HCT116 (cell line): ENCODE data around the gene RPS10. TPM values are rescaled to one million over a fixed set of nuclear protein-coding genes. Genes with fewer than 3 reads are reported as not detected.

Experiments used
- ATAC-seq: fragments of 200-7000 bp; cut with Tn5 transposase; 2 replicates; pipeline ENCODE4 v1.9.1; 2020; ENCODE audit warnings: mild to moderate bottlenecking, moderate library complexity
- BruUV-seq: library from RNA; stranded (reverse); fragments of 400-500 nt; replicated peaks from 2 replicates; lab custom pipeline; 2021; lab: Mats Ljungman, UMichigan
- CTCF ChIA-PET: fragments of 300-600 bp; sonication (Branson Sonifier 250); formaldehyde crosslinking; loops from one replicate; lab custom pipeline; 2021; ENCODE audit warnings: antibody characterized with exemption; lab: Charles Lee
- POLR2A ChIA-PET: fragments of 300-600, 350-600 bp; sonication (Branson Sonifier 250); formaldehyde crosslinking; loops from one replicate; lab custom pipeline; 2021; ENCODE audit warnings: antibody characterized with exemption; lab: Charles Lee
- RAD21 ChIA-PET, 2 experiments: fragments of 300-600 bp; sonication (Branson Sonifier 250); formaldehyde crosslinking; loops; one replicate each; lab custom pipeline; 2023; ENCODE audit warnings: low total read pairs in 2 of 2; ENCODE audit not compliant: uncharacterized antibody in 2 of 2, unreplicated experiment in 2 of 2, low non-redundant PET in 1 of 2; lab: Charles Lee
- DNase-seq: peaks from one replicate; pipeline ENCODE4 v3.0.0-alpha.2; 2010; ENCODE audit warnings: low read depth, low spot score
- H2AFZ ChIP-seq: fragments of 200-600 bp; shearing (Covaris generic), sonication (generic); 2 replicates; pipeline ENCODE4 v1.6.1; 2017; ENCODE audit warnings: low read depth, mixed run types, mixed read lengths, antibody characterized with exemption, low read length; ENCODE audit not compliant: poor library complexity, severe bottlenecking
- H3K27ac ChIP-seq: 2 replicates; pipeline ENCODE4 v1.5.1; 2012; ENCODE audit warnings: low read depth, low read length
- H3K27me3 ChIP-seq: fragments of 200-600 bp; sonication (generic); 2 replicates; pipeline ENCODE4 v1.6.1; 2016; ENCODE audit warnings: mixed run types, low read length, mixed read lengths; ENCODE audit not compliant: insufficient read depth
- H3K36me3 ChIP-seq, 2 experiments: fragments of 200-500 bp in 1 of 2; fragments of 200-600 bp in 1 of 2; sonication (Bioruptor generic) in 1 of 2; sonication (generic) in 1 of 2; 2 replicates each; pipeline versions ENCODE4 v1.5.1 to v1.6.1; 2014 to 2016; ENCODE audit warnings: low read length in 2 of 2, inconsistent platforms in 1 of 2, mixed read lengths in 1 of 2, mixed run types in 1 of 2; ENCODE audit not compliant: insufficient read depth in 2 of 2, control insufficient read depth in 1 of 2
- H3K4me1 ChIP-seq, 2 experiments: fragments of 200-600 bp in 1 of 2; sonication (generic) in 1 of 2; 2 replicates each; pipeline versions ENCODE4 v1.5.1 to v1.6.1; 2012 to 2017; ENCODE audit warnings: low read length in 2 of 2, inconsistent platforms in 1 of 2, mild to moderate bottlenecking in 1 of 2, mixed read lengths in 1 of 2, mixed run types in 1 of 2, moderate library complexity in 1 of 2; ENCODE audit not compliant: insufficient read depth in 2 of 2, control insufficient read depth in 1 of 2
- H3K4me2 ChIP-seq: fragments of 200-600 bp; sonication (generic); 2 replicates; pipeline ENCODE4 v1.6.1; 2017; ENCODE audit warnings: mixed run types, low read length, mixed read lengths
- H3K4me3 ChIP-seq, 2 experiments: fragments of 200-600 bp in 1 of 2; sonication (generic) in 1 of 2; replicated peaks in 1 of 2; 2 replicates each; pipeline ENCODE4 v1.5.1; 2011 to 2016; ENCODE audit warnings: low read length in 2 of 2, control low read depth in 1 of 2, low read depth in 1 of 2, mild to moderate bottlenecking in 1 of 2, mixed read lengths in 1 of 2, mixed run types in 1 of 2
- H3K79me2 ChIP-seq: fragments of 200-600 bp; sonication (generic); 2 replicates; pipeline ENCODE4 v1.6.1; 2017; ENCODE audit warnings: mild to moderate bottlenecking, mixed run types, low read length, moderate library complexity, mixed read lengths; ENCODE audit not compliant: insufficient read depth
- H3K9ac ChIP-seq: fragments of 200-600 bp; sonication (generic); 2 replicates; pipeline ENCODE4 v1.6.1; 2016; ENCODE audit warnings: low read length, mixed read lengths
- H3K9me2 ChIP-seq: fragments of 200-600 bp; sonication (generic), shearing (Covaris generic); 2 replicates; pipeline ENCODE4 v1.6.1; 2017; ENCODE audit warnings: mixed run types, mild to moderate bottlenecking, moderate library complexity; ENCODE audit not compliant: insufficient read depth
- H3K9me3 ChIP-seq, 2 experiments: fragments of 200-500 bp in 1 of 2; fragments of 200-600 bp in 1 of 2; sonication (Bioruptor generic) in 1 of 2; sonication (generic) in 1 of 2; 2 replicates each; pipeline ENCODE4 v1.6.1; 2014 to 2017; ENCODE audit warnings: low read length in 2 of 2, mixed read lengths in 2 of 2, inconsistent platforms in 1 of 2, low read depth in 1 of 2, mild to moderate bottlenecking in 1 of 2, mixed run types in 1 of 2, moderate library complexity in 1 of 2; ENCODE audit not compliant: control insufficient read depth in 1 of 2, insufficient read depth in 1 of 2
- H4K20me1 ChIP-seq: fragments of 200-600 bp; sonication (generic), shearing (Covaris generic); 2 replicates; pipeline ENCODE4 v1.6.1; 2017; ENCODE audit warnings: mixed run types, mild to moderate bottlenecking, moderate library complexity; ENCODE audit not compliant: insufficient read depth
- RAD21 ChIP-seq: IDR thresholded peaks from 2 replicates; pipeline ENCODE4 v1.6.1; 2012; ENCODE audit warnings: low read depth, mild to moderate bottlenecking
- SP1 ChIP-seq: IDR thresholded peaks from 2 replicates; pipeline ENCODE4 v1.6.1; 2012; ENCODE audit warnings: low read depth
- TCF7L2 ChIP-seq: IDR thresholded peaks from 2 replicates; pipeline ENCODE4 v1.7.0; 2011; ENCODE audit warnings: borderline replicate concordance, inconsistent platforms; ENCODE audit not compliant: insufficient read depth, insufficient read length; ENCODE audit errors: extremely low read depth
- intact Hi-C: fragments of 100-400 bp; cut with micrococcal nuclease; formaldehyde crosslinking; loops from 2 replicates; pipeline ENCODE4 v1.10.0; 2022
- total RNA-seq: library from RNA; stranded (reverse); gene quantifications from one replicate; pipeline ENCODE4 v1.2.1, GENCODE V29; 2021; ENCODE audit not compliant: unreplicated experiment
- TF ChIP-seq, protein P1 (sequence below), 3 experiments: fragments of 200-600 bp in 1 of 3; sonication (generic) in 1 of 3; IDR thresholded peaks in 2 of 3; conservative IDR thresholded peaks in 1 of 3; 2 replicates each; pipeline ENCODE4 v1.5.1; 2012 to 2017; ENCODE audit warnings: low read depth in 2 of 3, low read length in 2 of 3, antibody characterized with exemption in 1 of 3, borderline replicate concordance in 1 of 3, control low read depth in 1 of 3, mild to moderate bottlenecking in 1 of 3, mixed read lengths in 1 of 3, mixed run types in 1 of 3, moderate library complexity in 1 of 3; ENCODE audit not compliant: insufficient read depth in 1 of 3

RPS10 gene
- total RNA-seq, 1 experiment from 2014 or later, result 1,863 TPM

DNA sequence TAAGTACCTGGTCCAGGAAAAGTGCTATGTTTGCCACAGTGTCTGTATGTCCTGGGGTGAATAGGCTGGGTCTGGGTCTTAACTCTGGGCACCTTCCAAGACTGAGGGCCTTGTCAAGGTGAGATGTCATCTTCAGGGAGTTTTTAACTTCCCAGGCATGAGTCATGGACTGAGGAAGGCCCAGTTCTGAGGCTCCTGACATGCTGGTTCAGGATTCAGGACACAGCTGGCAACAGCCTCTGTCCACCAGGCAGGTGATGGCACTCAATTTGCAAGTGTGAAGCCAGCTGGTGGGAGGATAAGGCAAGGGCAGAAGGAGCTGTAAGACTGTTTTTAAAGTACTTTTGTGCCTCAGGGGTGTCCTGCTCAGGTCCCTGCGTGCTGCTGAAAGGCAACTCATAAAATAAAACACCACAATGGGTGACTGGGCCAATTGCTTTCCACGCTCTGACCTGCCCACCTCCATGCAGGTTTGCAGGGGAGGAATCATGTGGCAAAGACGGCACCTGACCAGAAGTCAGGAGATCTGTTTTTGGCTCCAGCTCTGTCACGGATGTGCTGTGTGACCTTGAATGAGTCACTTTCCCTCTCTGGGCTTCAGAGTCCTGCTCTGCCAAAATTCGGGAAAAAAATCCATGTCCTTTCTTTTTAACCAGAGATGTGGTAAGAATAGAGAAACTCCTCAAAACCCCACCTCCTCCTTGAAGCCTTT lies 35.1 kb upstream of the RPS10 start:
- no peak for DNase-seq
- CTCF ChIA-PET, result interaction anchor here (0.8 to 4.9 kb wide), 12 partner anchors 15 to 780 kb away, joined by 3 to 105 read pairs (median 4); partner anchors contain the start of gene TAF11
- intact Hi-C loops, result loop anchor here (1.0 to 5.0 kb wide), 4 partner anchors 148 to 679 kb away; partner anchors contain the start of gene SNRPC
- no peak overlapping the region for H3K27ac ChIP-seq
- no peaks in the 10 kb centered on the region for H4K20me1 ChIP-seq
- H3K4me2 ChIP-seq, result no peak overlapping the region
- no TSS peak for BruUV-seq
- no peaks in the 10 kb centered on the region for H3K27me3 ChIP-seq
- no peaks in the 10 kb centered on the region for H3K36me3 ChIP-seq
- no peak overlapping the region for H3K9ac ChIP-seq
- no peak for ATAC-seq
- no peak for TF ChIP-seq TCF7L2
- no peak overlapping the region for H2AFZ ChIP-seq
- H3K79me2 ChIP-seq, result no peaks in the 10 kb centered on the region
- H3K4me3 ChIP-seq, result no peak overlapping the region
- POLR2A ChIA-PET, result interaction anchor here (0.8 to 2.2 kb wide), 2 partner anchors 148 to 213 kb away, joined by 3 to 15 read pairs; no protein-coding TSS in a partner anchor
- RAD21 ChIA-PET, result interaction anchor here (1.0 to 2.3 kb wide), 3 partner anchors 148 to 649 kb away, joined by 3 to 17 read pairs (median 13); no protein-coding TSS in a partner anchor
- H3K4me1 ChIP-seq, result peaks cover 8 to 40% of the 10 kb centered on the region in 2 experiments
- H3K9me3 ChIP-seq, result no peaks in the 10 kb centered on the region
- no peaks in the 10 kb centered on the region for H3K9me2 ChIP-seq

DNA sequence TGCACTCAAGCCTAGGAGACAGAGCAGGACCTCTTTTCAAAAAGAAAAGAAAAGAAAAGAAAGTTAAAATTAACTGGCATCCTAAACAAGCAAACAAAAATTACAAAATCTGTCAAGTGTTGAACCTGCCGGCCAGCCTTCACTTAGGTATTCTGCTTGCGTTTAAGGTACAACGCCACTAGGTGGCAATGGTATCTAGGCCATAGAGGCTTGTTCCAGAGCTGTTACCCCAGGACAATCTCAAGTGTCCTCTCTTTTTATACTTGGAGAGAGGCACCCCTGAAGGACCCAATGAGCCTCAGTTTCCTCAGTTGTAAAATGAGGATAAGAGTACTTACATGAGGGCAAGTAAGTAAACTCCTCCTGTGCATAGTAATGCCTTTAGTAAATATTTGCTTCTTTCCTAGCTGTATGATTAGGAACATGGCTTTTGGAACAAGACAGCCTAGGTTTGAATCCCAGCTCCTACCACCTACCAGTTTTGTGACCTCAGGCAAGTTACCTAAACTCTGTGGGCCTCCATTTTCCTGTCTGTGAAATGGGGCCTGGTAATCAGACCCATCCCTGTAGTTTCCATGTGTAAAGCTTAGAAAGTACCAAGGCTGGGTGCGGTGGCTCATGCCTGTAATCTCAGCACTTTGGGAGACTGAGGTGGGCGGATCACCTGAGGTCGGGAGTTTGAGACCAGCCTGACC lies 34.2 kb upstream of the RPS10 start:
- ChIA-PET POLR2A (interaction anchor here (0.8 to 2.2 kb wide), 2 partner anchors 149 to 212 kb away, joined by 3 to 15 read pairs; no protein-coding TSS in a partner anchor), RAD21 (interaction anchor here (0.6 to 2.3 kb wide), 5 partner anchors 45 to 680 kb away, joined by 3 to 17 read pairs (median 5); no protein-coding TSS in a partner anchor), CTCF (interaction anchor here (0.7 to 4.9 kb wide), 22 partner anchors 13 to 781 kb away, joined by 3 to 105 read pairs (median 3); partner anchors contain the start of genes RPS10 and TAF11)
- Histone ChIP-seq H3K36me3 (no peaks in the 10 kb centered on the region), H3K27me3 (no peaks in the 10 kb centered on the region), H3K27ac (no peak overlapping the region), H4K20me1 (no peaks in the 10 kb centered on the region), H3K4me1 (peaks cover 8 to 35% of the 10 kb centered on the region in 2 experiments), H2AFZ (peak overlapping the region; percentile 66), H3K9me2 (no peaks in the 10 kb centered on the region), H3K4me2 (no peak overlapping the region), H3K4me3 (no peak overlapping the region), H3K79me2 (no peaks in the 10 kb centered on the region), H3K9me3 (no peaks in the 10 kb centered on the region), H3K9ac (no peak overlapping the region)
- no TSS peak for BruUV-seq
- TF ChIP-seq, protein P1, sequence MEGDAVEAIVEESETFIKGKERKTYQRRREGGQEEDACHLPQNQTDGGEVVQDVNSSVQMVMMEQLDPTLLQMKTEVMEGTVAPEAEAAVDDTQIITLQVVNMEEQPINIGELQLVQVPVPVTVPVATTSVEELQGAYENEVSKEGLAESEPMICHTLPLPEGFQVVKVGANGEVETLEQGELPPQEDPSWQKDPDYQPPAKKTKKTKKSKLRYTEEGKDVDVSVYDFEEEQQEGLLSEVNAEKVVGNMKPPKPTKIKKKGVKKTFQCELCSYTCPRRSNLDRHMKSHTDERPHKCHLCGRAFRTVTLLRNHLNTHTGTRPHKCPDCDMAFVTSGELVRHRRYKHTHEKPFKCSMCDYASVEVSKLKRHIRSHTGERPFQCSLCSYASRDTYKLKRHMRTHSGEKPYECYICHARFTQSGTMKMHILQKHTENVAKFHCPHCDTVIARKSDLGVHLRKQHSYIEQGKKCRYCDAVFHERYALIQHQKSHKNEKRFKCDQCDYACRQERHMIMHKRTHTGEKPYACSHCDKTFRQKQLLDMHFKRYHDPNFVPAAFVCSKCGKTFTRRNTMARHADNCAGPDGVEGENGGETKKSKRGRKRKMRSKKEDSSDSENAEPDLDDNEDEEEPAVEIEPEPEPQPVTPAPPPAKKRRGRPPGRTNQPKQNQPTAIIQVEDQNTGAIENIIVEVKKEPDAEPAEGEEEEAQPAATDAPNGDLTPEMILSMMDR (IDR thresholded peaks at IDR 0.05 in 2 of 3, conservative IDR thresholded peaks at IDR 0.05 in 1 of 3; ENCODE audit: borderline replicate concordance in 1 of 3, insufficient read depth in 1 of 3, low read depth in 2 of 3, low read length in 2 of 3), result peak; percentile 68 to 85 (median 85)
- no peak for TF ChIP-seq SP1
- peak; percentile 97 for TF ChIP-seq RAD21
- ATAC-seq (peak; percentile 56), DNase-seq (peak; percentile 70)
- intact Hi-C loops, result loop anchor here (1.0 to 5.0 kb wide), 4 partner anchors 149 to 680 kb away; partner anchors contain the start of gene SNRPC
